HepG2 (cell line): Measurements from ENCODE around the gene ZNF546. TPM values are rescaled to one million over a fixed set of nuclear protein-coding genes. Genes with fewer than 3 reads are reported as not detected.

Experiments used
- AKNA ChIP-seq: sonication (generic); formaldehyde crosslinking; IDR thresholded peaks from 2 replicates; pipeline ENCODE4 v1.4.0; 2020; ENCODE audit warnings: missing genetic modification reagents, borderline replicate concordance
- NFATC3 ChIP-seq: sonication (generic); formaldehyde crosslinking; IDR thresholded peaks from 2 replicates; pipeline ENCODE4 v1.5.1; 2020; ENCODE audit warnings: mild to moderate bottlenecking, missing genetic modification reagents
- RAD21 ChIP-seq: fragments of 450-650 bp; formaldehyde crosslinking; IDR thresholded peaks from 2 replicates; pipeline ENCODE4 v1.5.0; 2020; ENCODE audit warnings: mild to moderate bottlenecking
- SP1 ChIP-seq, 2 experiments: fragments of 450-650 bp in 1 of 2; sonication (generic) in 1 of 2; formaldehyde crosslinking in 1 of 2; IDR thresholded peaks; 2 replicates each; pipeline versions ENCODE4 v1.4.0 to v1.6.1; 2016 to 2020; ENCODE audit warnings: missing genetic modification reagents in 1 of 2
- SRSF4 ChIP-seq: fragments of 200-400 bp; formaldehyde crosslinking; IDR thresholded peaks from one replicate; pipeline ENCODE4 v1.6.1; 2018; ENCODE audit warnings: mild to moderate bottlenecking, low read depth, low read length, moderate library complexity; ENCODE audit not compliant: poor library complexity, severe bottlenecking
- SYNCRIP ChIP-seq: fragments of 200-400 bp; formaldehyde crosslinking; IDR thresholded peaks from 2 replicates; pipeline ENCODE4 v1.6.1; 2018; ENCODE audit warnings: mild to moderate bottlenecking, low read depth, low read length; ENCODE audit not compliant: insufficient read depth
- THRA ChIP-seq: sonication (generic); formaldehyde crosslinking; IDR thresholded peaks from 2 replicates; pipeline ENCODE4 v1.4.0; 2020; ENCODE audit warnings: missing genetic modification reagents, borderline replicate concordance
- ZBTB7B ChIP-seq: sonication (generic); formaldehyde crosslinking; IDR thresholded peaks from 2 replicates; pipeline ENCODE4 v1.4.0; 2020; ENCODE audit warnings: missing genetic modification reagents
- ZNF407 ChIP-seq: sonication (generic); formaldehyde crosslinking; IDR thresholded peaks from one replicate; pipeline ENCODE4 v1.5.1; 2020; ENCODE audit warnings: mild to moderate bottlenecking, missing genetic modification reagents; ENCODE audit errors: not compliant biosample characterization
- ZNF432 ChIP-seq: sonication (generic); formaldehyde crosslinking; IDR thresholded peaks from 2 replicates; pipeline ENCODE4 v1.5.0; 2020; ENCODE audit warnings: missing genetic modification reagents, mild to moderate bottlenecking, borderline replicate concordance
- polyA plus RNA-seq, 8 experiments: library from polyadenylated mRNA; depleted of rRNA in 3 of 8; stranded (reverse) in 7 of 8; unstranded in 1 of 8; fragments of >200 nt; fragmentation: Illumina TruSeq in 4 of 8; extraction: Trizol in 4 of 8; gene quantifications; 2 replicates each; pipeline versions ENCODE4 v1.2.1 to v1.2.3, GENCODE V29; 2011 to 2016; ENCODE audit warnings: low read depth in 4 of 8, missing spikeins in 1 of 8, mixed read lengths in 1 of 8; ENCODE audit not compliant: insufficient read depth in 1 of 8
- total RNA-seq, 5 experiments: library from RNA; depleted of rRNA; stranded (reverse); fragments of >200 nt; fragmentation: Illumina TruSeq; extraction: Trizol; gene quantifications; 2 replicates each; pipeline ENCODE4 v1.2.3, GENCODE V29; 2016; ENCODE audit warnings: low read depth in 1 of 5
- TF ChIP-seq, protein P1 (sequence below): sonication (generic); formaldehyde crosslinking; IDR thresholded peaks from 2 replicates; pipeline ENCODE4 v1.9.0; 2022; ENCODE audit warnings: missing genetic modification reagents, mild to moderate bottlenecking, borderline replicate concordance

ZNF546 gene
- total and polyA plus RNA-seq, 2 of the 13 experiments (the other 11 are each of a cell fraction or from before 2014, with no cell fraction given): 2.2 to 4.1 TPM

DNA sequence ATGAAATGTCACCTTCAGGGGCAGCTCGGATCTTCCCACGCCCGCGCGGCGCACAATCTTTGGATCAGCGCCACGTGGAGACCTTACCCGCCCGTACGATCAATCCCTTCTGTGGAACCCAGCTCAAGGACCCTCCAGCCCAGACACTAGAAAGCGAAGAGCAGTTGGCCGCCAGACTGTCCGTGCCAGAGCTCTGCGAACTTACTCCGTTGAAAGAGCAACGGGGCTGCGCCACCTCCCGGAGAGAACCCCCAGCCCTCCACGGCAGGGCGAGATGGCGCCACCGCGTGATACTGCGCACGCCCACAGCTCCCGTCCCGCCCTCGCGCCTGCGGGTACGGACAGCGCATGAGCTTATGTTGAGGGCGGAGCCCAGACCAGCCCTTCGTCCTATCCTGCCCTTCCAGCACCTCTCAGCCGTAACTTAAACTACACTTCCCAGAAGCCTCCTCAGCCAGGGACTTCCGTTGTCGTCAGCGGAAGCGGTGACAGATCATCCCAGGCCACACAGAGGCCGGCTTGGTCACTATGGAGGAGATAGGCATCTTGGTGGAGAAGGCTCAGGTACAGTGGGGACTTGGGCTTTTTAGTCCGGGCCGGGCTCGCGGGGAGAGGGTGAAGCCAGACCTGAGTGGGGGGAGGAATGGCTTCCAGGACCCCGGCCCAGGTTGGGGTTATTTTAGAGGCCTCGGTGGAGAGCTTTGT lies 26.0 kb upstream of the ZNF546 start, which contains the start of gene PSMC4 (continued):
- no peak for TF ChIP-seq SRSF4
- TF ChIP-seq NFATC3 (CRISPR knock-in tag): peak; percentile 57; the same call in 1 of the 2 replicates
- peak; percentile 41; the same call in 1 of the 2 replicates for TF ChIP-seq ZBTB7B (CRISPR knock-in tag)
- TF ChIP-seq, protein P1, sequence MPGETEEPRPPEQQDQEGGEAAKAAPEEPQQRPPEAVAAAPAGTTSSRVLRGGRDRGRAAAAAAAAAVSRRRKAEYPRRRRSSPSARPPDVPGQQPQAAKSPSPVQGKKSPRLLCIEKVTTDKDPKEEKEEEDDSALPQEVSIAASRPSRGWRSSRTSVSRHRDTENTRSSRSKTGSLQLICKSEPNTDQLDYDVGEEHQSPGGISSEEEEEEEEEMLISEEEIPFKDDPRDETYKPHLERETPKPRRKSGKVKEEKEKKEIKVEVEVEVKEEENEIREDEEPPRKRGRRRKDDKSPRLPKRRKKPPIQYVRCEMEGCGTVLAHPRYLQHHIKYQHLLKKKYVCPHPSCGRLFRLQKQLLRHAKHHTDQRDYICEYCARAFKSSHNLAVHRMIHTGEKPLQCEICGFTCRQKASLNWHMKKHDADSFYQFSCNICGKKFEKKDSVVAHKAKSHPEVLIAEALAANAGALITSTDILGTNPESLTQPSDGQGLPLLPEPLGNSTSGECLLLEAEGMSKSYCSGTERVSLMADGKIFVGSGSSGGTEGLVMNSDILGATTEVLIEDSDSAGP (CRISPR knock-in tag): peak; percentile 96
- no peak for TF ChIP-seq SP1 (IDR thresholded peaks at IDR 0.05)
- TF ChIP-seq SP1 (CRISPR knock-in tag; IDR thresholded peaks at IDR 0.05): peak; percentile 87
- TF ChIP-seq ZNF407 (CRISPR knock-in tag): no peak
- TF ChIP-seq ZNF432 (CRISPR knock-in tag): no peak
- TF ChIP-seq THRA: peak; percentile 92
- no peak for TF ChIP-seq SYNCRIP
- TF ChIP-seq RAD21 (CRISPR knock-in tag): peak; percentile 98
- TF ChIP-seq AKNA (CRISPR knock-in tag): peak; percentile 31; the same call in 1 of the 2 replicates
